Superior temporal gyrus (tissue), 1 donor: ENCODE results near the gene CYP2W1.
"Not testable (repeated sequence)": the region's sequence is repeated elsewhere in the genome, so short reads cannot be mapped to it uniquely, and the experiment has no call there.

ENCODE experiments used
- DNase-seq: peaks from one replicate; pipeline ENCODE4 v3.0.0-alpha.2; 2016; ENCODE audit errors: extremely low spot score

Gene CYP2W1

GRCh38 chr7:951881-952547 lies 31.0 kb upstream of the CYP2W1 start:
- DNase-seq, result no peak

GRCh38 chr7:952548-953441 lies 30.2 kb upstream of the CYP2W1 start:
- DNase-seq, result no peak

DNA sequence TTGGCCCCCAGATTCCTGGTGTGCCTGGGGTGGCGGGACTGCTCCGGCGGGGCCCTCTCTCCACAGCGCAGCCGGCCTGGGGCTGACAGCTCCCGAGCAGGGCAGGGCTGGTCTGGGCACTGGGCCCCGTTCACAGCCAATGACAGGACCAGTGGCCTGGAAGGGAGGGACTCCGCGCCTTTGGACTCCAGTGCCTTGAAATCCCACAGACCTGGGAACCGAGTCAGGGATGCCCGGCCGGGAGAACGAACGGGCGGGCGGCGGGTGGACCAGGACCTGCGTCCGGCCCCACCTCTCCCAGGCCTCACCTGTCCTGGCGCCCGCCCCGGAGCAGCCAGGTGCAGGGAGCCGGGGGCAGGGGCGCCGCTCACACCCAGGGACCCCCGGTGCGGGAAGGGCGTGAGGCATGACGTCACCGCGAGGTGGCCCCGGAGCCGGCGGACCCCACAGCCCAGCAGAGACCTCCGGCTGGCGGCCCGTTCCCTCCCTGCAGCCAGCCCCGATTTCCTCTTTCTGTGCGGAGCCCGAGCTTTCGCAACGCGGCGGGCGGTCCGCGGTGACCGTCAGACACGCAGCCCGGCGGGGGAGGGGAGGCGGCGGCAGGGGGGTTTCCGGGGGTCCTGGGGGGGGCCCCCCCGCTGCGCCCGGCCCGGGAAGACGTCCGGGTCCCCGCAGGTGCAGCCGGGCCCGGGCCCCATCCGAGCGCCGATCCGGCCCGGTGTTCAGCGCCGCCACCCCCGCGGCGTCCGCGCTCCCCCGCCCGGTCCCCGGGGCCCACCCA lies 29.2 kb upstream of the CYP2W1 start:
- DNase-seq, result peak; percentile 81

GRCh38 chr7:954330-955238 lies 28.4 kb upstream of the CYP2W1 start, which contains the start of gene ADAP1:
Gene ADAP1 (minus strand): TSS chr7:954680. CDS start chr7:954477, 203 bp downstream.
- DNase-seq, result peak; percentile 69

- DNase-seq, result no peak
These were observed 26.9 kb upstream of the CYP2W1 start for GRCh38 chr7:956031-956430.

DNA sequence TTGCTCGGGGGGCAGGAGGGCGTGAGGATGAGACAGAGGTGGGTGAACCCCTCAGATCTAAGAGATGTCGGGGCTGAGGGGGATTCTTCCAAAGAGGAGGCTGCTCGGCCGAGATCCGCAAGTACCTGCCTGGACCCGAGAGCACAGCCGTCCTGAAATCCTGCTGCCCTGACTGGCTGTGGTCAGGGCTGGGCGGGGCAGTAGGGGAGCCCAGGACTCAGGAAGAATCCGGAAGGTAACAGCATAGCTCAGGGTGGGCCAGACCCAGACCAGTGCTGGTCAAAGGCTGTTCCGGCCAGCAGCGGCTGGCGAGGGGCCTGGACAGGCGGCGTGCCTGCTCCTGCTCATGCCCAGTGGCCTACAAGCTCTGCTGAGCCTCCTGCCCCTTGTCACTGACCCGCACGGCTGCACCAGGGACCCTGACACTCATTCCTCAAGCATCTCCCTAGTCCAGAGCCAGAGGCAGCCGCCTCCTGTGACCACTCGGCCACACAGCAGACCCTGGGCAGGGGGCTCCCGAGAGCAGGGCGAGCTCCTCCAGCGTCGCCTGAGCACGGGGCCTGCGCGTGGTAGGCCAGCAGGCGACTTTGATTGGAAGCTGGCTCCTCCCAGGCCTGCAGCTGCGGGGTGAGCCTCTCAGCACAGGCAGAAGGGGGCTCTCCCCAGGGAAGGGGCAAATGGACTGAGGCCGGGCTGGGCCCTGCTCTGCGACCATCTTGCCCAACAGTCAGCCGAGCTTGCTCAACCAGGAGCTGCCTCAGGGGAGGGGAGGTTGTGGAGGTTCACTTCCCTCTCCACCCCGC lies 25.4 kb upstream of the CYP2W1 start:
- DNase-seq, result no peak

GRCh38 chr7:958221-959200 lies 24.5 kb upstream of the CYP2W1 start:
- DNase-seq, result no peak

DNA sequence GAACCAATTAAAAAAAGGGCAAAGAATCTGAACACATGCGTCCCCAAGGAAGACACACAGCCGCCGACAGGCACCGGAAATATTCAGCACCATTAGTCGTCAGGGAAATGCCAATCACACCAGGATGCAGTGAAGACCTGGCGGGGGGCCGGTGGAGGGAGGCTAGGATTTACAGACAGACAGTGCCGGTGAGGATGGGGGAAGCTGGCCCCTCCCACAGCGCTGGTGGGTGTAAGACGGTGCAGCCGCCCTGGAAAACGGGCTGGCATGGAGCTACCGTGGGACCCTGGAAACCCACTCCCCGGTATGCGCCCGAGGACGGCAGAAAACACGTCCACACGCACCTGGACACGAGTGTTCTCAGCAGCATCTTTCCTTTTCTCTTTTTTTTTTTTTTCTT lies 23.7 kb upstream of the CYP2W1 start:
- no peak for DNase-seq

GRCh38 chr7:959740-960139 lies 23.2 kb upstream of the CYP2W1 start:
- not testable (repeated sequence) for DNase-seq

DNA sequence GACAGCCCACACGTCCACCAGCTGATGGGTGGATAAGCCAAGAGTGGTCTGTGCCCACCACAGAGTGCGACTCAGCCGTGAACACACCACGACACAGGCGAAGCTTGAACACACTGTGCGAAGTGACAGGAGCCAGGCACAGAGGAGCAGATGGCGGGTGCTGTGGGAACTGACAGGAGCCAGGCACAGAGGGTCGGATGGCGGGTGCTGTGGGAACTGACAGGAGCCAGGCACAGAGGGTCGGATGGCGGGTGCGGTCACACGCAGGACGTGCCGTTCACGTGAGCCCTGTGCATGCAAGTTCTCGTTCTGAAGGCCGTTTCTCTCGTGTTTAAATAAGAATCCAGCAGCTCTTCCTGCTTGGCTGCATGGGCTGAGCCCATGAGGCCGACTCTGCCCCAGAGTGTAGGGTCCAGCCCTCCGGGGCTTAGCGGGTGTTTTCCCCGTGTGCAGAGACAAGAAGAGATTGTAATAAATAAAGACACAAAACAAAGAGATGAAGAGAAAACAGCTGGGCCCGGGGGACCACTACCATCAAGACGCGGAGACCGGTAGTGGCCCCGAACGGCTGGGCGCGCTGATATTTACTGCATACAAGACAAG lies 22.6 kb upstream of the CYP2W1 start:
- DNase-seq, result no peak

DNA sequence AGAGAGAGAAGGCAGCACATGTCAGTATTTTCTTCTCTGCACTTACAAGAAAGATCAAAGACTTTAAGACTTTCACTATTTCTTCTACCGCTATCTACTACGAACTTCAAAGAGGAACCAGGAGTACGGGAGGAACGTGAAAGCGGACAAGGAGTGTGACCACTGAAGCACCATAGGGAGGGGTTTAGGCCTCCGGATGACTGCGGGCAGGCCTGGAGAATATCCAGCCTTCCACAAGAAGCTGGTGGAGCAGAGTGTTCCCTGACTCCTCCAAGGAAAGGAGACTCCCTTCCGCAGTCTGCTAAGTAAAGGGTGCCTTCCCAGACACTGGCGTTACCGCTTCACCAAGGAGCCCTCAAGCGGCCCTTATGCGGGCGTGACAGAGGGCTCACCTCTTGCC lies 22.0 kb upstream of the CYP2W1 start:
- not testable (repeated sequence) for DNase-seq

- DNase-seq, result no peak
These were observed 21.2 kb upstream of the CYP2W1 start for GRCh38 chr7:961546-962400.

- DNase-seq, result no peak
These were observed 20.4 kb upstream of the CYP2W1 start for GRCh38 chr7:962401-963081.

DNA sequence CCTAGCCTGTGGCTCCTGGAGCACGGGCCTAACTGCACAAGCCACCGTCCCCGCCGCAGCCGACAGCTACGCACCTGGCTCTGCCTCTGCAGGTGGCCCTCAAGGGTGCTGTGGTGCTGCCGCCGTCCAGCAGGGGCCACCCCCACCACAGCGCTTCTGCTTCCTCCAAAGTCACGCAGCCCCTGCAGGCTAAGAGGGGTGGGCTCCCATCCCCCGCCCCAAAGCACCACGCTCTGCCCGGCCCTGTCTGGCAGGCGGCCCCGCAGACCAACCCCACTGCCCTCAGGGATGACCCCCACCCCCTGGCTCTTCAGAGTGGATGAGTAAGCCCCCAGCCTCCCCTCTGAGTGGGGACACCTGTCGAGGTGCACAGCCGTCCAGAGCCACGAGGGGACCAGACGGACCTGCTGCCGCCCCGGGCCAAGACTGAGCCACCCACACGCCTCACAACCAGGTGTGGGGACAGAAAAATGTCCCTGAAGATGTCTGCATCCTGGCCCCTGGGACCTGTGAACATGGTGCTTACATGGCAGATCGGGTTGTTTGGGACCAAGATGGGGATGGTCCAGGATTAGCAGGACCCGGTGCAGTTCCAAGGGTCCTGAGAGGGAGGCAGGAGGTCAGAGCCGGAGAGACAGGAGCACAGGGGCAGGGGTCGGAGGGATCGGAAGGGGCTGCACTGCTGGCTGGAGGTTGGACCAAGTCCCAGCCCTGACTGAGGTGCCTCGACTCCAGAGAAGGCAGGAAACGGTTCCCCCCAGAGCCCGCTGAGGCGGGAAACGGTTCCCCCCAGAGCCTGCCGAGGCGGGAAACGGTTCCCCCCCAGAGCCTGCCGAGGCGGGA lies 19.5 kb upstream of the CYP2W1 start:
- DNase-seq, result no peak

GRCh38 chr7:964401-965231 lies 18.4 kb upstream of the CYP2W1 start:
- peak; percentile 74 for DNase-seq
